Left ventricle myocardium superior (tissue), 1 donor: ENCODE results near the gene RTTN. TPM values are rescaled to one million over a fixed set of nuclear protein-coding genes. Genes with fewer than 3 reads are reported as not detected.
"Not testable (repeated sequence)": the region's sequence is repeated elsewhere in the genome, so short reads cannot be mapped to it uniquely, and the experiment has no call there.

Experiments
- ATAC-seq: fragments of 200-7000 bp; cut with Tn5 transposase; one replicate; pipeline ENCODE4 v1.9.1; 2020; ENCODE audit warnings: mild to moderate bottlenecking, moderate library complexity
- DNase-seq: peaks from one replicate; pipeline ENCODE4 v3.0.0-alpha.2; 2020
- intact Hi-C: fragments of 100-400 bp; cut with micrococcal nuclease; formaldehyde crosslinking; loops from one replicate; pipeline ENCODE4 v1.11.0; 2022
- long read RNA-seq: library from polyadenylated mRNA; unstranded; transcript quantifications from one replicate; pipeline ENCODE4 v2.0.0, GENCODE V29; 2021
- total RNA-seq: library from RNA; stranded (reverse); fragmentation: NEBNext Ultra II Directional; extraction: Animal tissue kit (Norgen Biotek cat#: 25700); gene quantifications from one replicate; pipeline ENCODE4 v1.2.1, GENCODE V29; 2021
- donor health status: DM: no; HTN: yes; CAD: no; lungs with severe emphysema.

RTTN gene
- 6.8 TPM for total RNA-seq
- long read RNA-seq, partial matches to known transcripts, result 1 of 1 reads
- long read RNA-seq, other reads (novel, unspliced or antisense), result 0 of 1 reads

- intact Hi-C loops, result loop anchor here (10.0 kb wide), 1 partner anchor 69 kb away; no protein-coding TSS in a partner anchor
- ATAC-seq, result peak; percentile 100
Observed at GRCh38 chr18:70205421-70206397, at the start of gene RTTN. TSS of gene RTTN (minus strand) at chr18:70205687. CDS start at chr18:70205658, 29 bp downstream.

GRCh38 chr18:70250781-70251180 lies 45.3 kb upstream of the RTTN start:
- intact Hi-C loops, result no loop called here
- no peak for DNase-seq
- ATAC-seq, result no peak

More at GRCh38 chr18:70205421-70206397, at the start of gene RTTN:
- DNase-seq, result peak; percentile 98

- ATAC-seq, DNase-seq, intact Hi-C loops: not testable (repeated sequence)
Observed at GRCh38 chr18:70249861-70250260, 44.4 kb upstream of the RTTN start.

- ATAC-seq (no peak), DNase-seq (no peak)
- intact Hi-C loops, result no loop called here
Observed at GRCh38 chr18:70249118-70249517, 43.6 kb upstream of the RTTN start.

- ATAC-seq (peak; percentile 56), DNase-seq (no peak)
- intact Hi-C loops, result no loop called here
Observed at GRCh38 chr18:70246061-70246466, 40.6 kb upstream of the RTTN start.

- intact Hi-C loops, result no loop called here
- DNase-seq (no peak), ATAC-seq (no peak)
Observed at GRCh38 chr18:70243131-70243929, 37.8 kb upstream of the RTTN start.

GRCh38 chr18:70236921-70237320 lies 31.4 kb upstream of the RTTN start:
- ATAC-seq, DNase-seq, intact Hi-C loops: not testable (repeated sequence)

- ATAC-seq, result no peak
- intact Hi-C loops, result no loop called here
- no peak for DNase-seq
Observed at GRCh38 chr18:70235478-70235877, 30.0 kb upstream of the RTTN start.

- no peak for DNase-seq
- intact Hi-C loops, result no loop called here
- ATAC-seq, result peak; percentile 87
Observed at GRCh38 chr18:70234667-70235459, 29.4 kb upstream of the RTTN start.

GRCh38 chr18:70233974-70234373 lies 28.5 kb upstream of the RTTN start:
- intact Hi-C loops, result no loop called here
- ATAC-seq (no peak), DNase-seq (no peak)

GRCh38 chr18:70232261-70232660 lies 26.8 kb upstream of the RTTN start:
- no peak for ATAC-seq
- intact Hi-C loops, result no loop called here
- no peak for DNase-seq

- intact Hi-C loops, result no loop called here
- no peak for ATAC-seq
- no peak for DNase-seq
Observed at GRCh38 chr18:70229639-70230038, 24.2 kb upstream of the RTTN start.

GRCh38 chr18:70228536-70228935 lies 23.0 kb upstream of the RTTN start:
- DNase-seq (no peak), ATAC-seq (no peak)
- intact Hi-C loops, result no loop called here

GRCh38 chr18:70227438-70227837 lies 22.0 kb upstream of the RTTN start:
- ATAC-seq, result no peak
- intact Hi-C loops, result no loop called here
- DNase-seq, result no peak

- intact Hi-C loops, result no loop called here
- ATAC-seq, result no peak
Observed at GRCh38 chr18:70221915-70222278, 16.4 kb upstream of the RTTN start.

GRCh38 chr18:70221156-70221914 lies 15.8 kb upstream of the RTTN start:
- intact Hi-C loops, result no loop called here
- DNase-seq, result peak; percentile 23
- ATAC-seq, result peak; percentile 47

More at GRCh38 chr18:70221915-70222278, 16.4 kb upstream of the RTTN start:
- DNase-seq, result no peak

GRCh38 chr18:70220628-70221027 lies 15.1 kb upstream of the RTTN start:
- ATAC-seq, result no peak
- DNase-seq, result no peak
- intact Hi-C loops, result no loop called here

- DNase-seq (no peak), ATAC-seq (no peak)
- intact Hi-C loops, result no loop called here
Observed at GRCh38 chr18:70219688-70220087, 14.2 kb upstream of the RTTN start.
